Lung (tissue), 12 donors: ENCODE measurements around the gene APCDD1. TPM values are rescaled to one million over a fixed set of nuclear protein-coding genes. Genes with fewer than 3 reads are reported as not detected.

Source experiments
- ATAC-seq: fragments of 200-7000 bp; cut with Tn5 transposase; one replicate; pipeline ENCODE4 v1.9.1; 2020; ENCODE audit warnings: moderate number of reproducible peaks; ENCODE audit not compliant: insufficient read depth, low FRiP score
- DNase-seq, 3 donors: peaks; one replicate each; pipeline ENCODE4 v3.0.0-alpha.2; 2013 to 2017
- H3K27ac ChIP-seq, 2 donors: one replicate each; pipeline ENCODE4 v1.5.1; 2013; ENCODE audit warnings: mild to moderate bottlenecking in 2 of 2, moderate library complexity in 2 of 2, control low read depth in 1 of 2, inconsistent platforms in 1 of 2, low read depth in 1 of 2, low read length in 1 of 2
- H3K27me3 ChIP-seq, 3 donors: one replicate each; pipeline ENCODE4 v1.5.1; 2013; ENCODE audit warnings: low read length in 2 of 3; ENCODE audit not compliant: control insufficient read depth in 3 of 3, insufficient read depth in 3 of 3
- H3K36me3 ChIP-seq, 4 donors: one replicate each; pipeline ENCODE4 v1.5.1; 2013; ENCODE audit warnings: low read length in 4 of 4, mild to moderate bottlenecking in 1 of 4, moderate library complexity in 1 of 4; ENCODE audit not compliant: control insufficient read depth in 4 of 4, insufficient read depth in 4 of 4
- H3K4me1 ChIP-seq, 5 donors: one replicate each; pipeline ENCODE4 v1.5.1; 2013; ENCODE audit warnings: low read length in 5 of 5, mild to moderate bottlenecking in 2 of 5, moderate library complexity in 1 of 5; ENCODE audit not compliant: control insufficient read depth in 5 of 5, insufficient read depth in 5 of 5
- H3K4me3 ChIP-seq: one replicate; pipeline ENCODE4 v1.5.1; 2013; ENCODE audit warnings: mild to moderate bottlenecking, control low read depth, moderate library complexity
- H3K9ac ChIP-seq, 2 donors: one replicate each; pipeline ENCODE4 v1.5.1; 2013; ENCODE audit warnings: low read length in 2 of 2, control low read depth in 1 of 2; ENCODE audit not compliant: insufficient read depth in 1 of 2
- H3K9me3 ChIP-seq, 4 donors: one replicate each; pipeline ENCODE4 v1.5.1; 2013; ENCODE audit warnings: low read length in 3 of 4, mild to moderate bottlenecking in 1 of 4, moderate library complexity in 1 of 4; ENCODE audit not compliant: control insufficient read depth in 4 of 4, insufficient read depth in 3 of 4
- WGBS, 2 donors: extraction: QIAGEN DNeasy Blood & Tissue Kit; methylation state at CpG; one replicate each; pipeline ENCODE4 v1.1.7; 2013; 5-methylcytosine and 5-hydroxymethylcytosine counted together
- polyA plus RNA-seq, 2 donors: library from polyadenylated mRNA; stranded (reverse); fragments of 200-250 nt; gene quantifications; one replicate each; pipeline ENCODE4 v1.2.1, GENCODE V29; 2013
- total RNA-seq, 2 donors: library from RNA; depleted of rRNA in 1 of 2; stranded (reverse); fragments of >200 nt in 1 of 2; gene quantifications; one replicate each; pipeline ENCODE4 v1.2.1, GENCODE V29; 2014 to 2021
- TF ChIP-seq, protein P1 (sequence below): IDR thresholded peaks from 2 replicates; pipeline ENCODE4 v1.5.1; 2012; ENCODE audit warnings: mild to moderate bottlenecking; ENCODE audit errors: control extremely low read depth, extremely low read depth
- donor health status: control.
- donor health status: control.
- donor health status: Bipolar disorder and iron deficiency.
- donor health status: healthy.
- donor health status: DM: yes; HTN: yes; CAD: no.

The APCDD1 gene
- total and polyA plus RNA-seq, 4 donors: 6.8 to 77.4 (median 29.3) TPM

DNA sequence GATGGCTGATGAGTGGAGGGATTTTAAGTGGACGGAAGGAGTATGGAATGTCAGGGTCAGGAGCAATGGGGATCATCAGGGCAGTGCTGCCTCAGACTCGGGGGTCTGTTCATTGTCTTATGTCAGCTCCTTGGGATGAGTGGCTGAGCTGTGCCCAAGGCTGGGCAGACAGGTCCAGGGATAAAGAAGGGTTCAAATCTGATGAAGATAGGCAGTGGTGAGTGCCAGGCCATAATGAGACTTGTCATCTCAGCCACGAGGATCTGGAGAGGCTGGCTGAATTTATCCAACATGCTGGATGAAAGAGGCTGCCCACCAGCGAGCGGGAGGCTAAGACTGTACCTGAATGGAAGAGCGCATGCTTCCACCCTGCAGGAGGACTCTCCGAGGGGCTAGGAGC lies 46.3 kb upstream of the APCDD1 start:
- no peak for ATAC-seq
- no peak overlapping the region for H3K9ac ChIP-seq
- no peak overlapping the region for H3K27ac ChIP-seq
- no peak overlapping the region for H3K4me3 ChIP-seq
- no peaks in the 10 kb centered on the region for H3K36me3 ChIP-seq
- DNase-seq: no peak
- 95 to 97% methylated on average over 7 of the region's 7 CpGs for WGBS, 2 donors
- H3K4me1 ChIP-seq: peaks cover 0 to 43% (median 19%) of the 10 kb centered on the region in 5 donors
- H3K9me3 ChIP-seq: no peaks in the 10 kb centered on the region
- TF ChIP-seq, protein P1, sequence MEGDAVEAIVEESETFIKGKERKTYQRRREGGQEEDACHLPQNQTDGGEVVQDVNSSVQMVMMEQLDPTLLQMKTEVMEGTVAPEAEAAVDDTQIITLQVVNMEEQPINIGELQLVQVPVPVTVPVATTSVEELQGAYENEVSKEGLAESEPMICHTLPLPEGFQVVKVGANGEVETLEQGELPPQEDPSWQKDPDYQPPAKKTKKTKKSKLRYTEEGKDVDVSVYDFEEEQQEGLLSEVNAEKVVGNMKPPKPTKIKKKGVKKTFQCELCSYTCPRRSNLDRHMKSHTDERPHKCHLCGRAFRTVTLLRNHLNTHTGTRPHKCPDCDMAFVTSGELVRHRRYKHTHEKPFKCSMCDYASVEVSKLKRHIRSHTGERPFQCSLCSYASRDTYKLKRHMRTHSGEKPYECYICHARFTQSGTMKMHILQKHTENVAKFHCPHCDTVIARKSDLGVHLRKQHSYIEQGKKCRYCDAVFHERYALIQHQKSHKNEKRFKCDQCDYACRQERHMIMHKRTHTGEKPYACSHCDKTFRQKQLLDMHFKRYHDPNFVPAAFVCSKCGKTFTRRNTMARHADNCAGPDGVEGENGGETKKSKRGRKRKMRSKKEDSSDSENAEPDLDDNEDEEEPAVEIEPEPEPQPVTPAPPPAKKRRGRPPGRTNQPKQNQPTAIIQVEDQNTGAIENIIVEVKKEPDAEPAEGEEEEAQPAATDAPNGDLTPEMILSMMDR: no peak
- no peaks in the 10 kb centered on the region for H3K27me3 ChIP-seq

DNA sequence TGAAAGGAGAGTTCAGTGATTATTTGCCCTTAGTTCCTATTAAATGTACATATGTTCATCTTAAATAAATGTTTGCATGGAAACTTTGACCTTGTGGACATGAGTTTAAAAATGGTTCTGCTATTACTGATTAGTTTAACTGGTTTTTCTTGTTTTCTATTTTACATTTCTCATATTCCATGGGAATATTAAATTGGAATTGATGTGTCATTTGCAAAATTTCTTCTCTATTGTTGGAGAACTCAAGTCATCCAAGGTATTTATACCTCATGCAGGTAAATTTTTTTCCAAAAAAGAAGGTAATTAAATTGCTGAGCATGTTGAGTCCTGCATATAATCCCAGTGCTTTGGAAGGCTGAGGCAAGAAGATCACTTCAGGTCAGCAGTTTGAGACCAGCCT lies 45.4 kb upstream of the APCDD1 start:
- H3K27ac ChIP-seq: no peak overlapping the region
- no peak overlapping the region for H3K9ac ChIP-seq
- no peak overlapping the region for H3K4me3 ChIP-seq
- H3K27me3 ChIP-seq: no peaks in the 10 kb centered on the region
- no peaks in the 10 kb centered on the region for H3K9me3 ChIP-seq
- H3K4me1 ChIP-seq: peaks cover 0 to 35% (median 18%) of the 10 kb centered on the region in 5 donors
- DNase-seq (no peak), ATAC-seq (no peak)
- H3K36me3 ChIP-seq: no peaks in the 10 kb centered on the region
- TF ChIP-seq, protein P1: no peak

DNA sequence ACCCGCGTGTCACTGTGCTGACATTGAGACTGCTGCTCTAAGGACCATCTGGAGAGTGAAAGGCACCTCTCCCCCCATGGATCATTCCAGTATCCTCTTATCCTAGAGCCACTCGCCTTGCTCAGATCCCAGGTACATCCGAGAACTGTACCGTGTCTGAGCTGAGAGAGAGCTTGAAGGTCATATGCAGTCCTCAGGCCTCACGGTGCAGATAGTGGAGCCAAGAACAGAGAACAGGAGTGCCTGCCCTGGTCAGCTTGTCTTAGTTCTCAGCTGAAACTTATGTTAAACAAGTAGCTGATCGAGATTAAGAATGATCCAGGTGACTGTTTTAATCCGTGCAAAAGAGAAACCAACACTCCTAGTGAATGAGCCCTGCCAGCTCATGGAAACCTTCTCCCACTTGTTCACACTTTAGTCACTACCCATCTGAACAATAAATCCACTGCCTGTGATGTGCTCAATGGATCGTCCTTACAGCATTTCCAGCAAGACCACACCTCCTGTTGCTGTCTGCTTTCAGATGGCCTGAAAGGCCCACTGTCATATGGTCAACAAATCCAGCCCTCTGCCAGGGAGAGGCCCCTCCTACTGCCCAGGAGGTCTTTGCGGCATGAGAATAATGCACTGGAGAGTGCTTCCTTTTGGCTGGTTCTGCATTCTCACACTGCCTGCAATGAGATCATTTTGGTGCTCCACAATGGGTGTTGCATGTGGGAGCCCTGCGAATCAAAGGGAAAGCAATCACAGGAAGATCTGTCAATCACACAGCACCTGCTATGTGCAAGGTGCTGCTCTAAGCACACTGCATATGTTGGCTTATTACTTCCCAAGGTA lies 43.7 kb upstream of the APCDD1 start:
- no peak for ATAC-seq
- no peak for DNase-seq
- H3K27ac ChIP-seq: no peak overlapping the region

More for the DNA sequence above, 43.7 kb upstream of the APCDD1 start:
- H3K27me3 ChIP-seq: no peaks in the 10 kb centered on the region
- H3K36me3 ChIP-seq: no peaks in the 10 kb centered on the region
- H3K9me3 ChIP-seq: no peaks in the 10 kb centered on the region
- TF ChIP-seq, protein P1: no peak
- WGBS, 2 donors: 71 to 73% methylated on average over 11 of the region's 11 CpGs
- H3K4me1 ChIP-seq: peaks cover 0 to 24% (median 9%) of the 10 kb centered on the region in 5 donors
- no peak overlapping the region for H3K9ac ChIP-seq
- no peak overlapping the region for H3K4me3 ChIP-seq
